NT2/D1 (cell line): Measurements from ENCODE around the gene LPCAT2.

ENCODE experiments used
- SUZ12 ChIP-seq: IDR thresholded peaks from 2 replicates; pipeline ENCODE4 v1.6.1; 2011; ENCODE audit not compliant: insufficient read length, insufficient read depth; ENCODE audit errors: extremely low read depth
- YY1 ChIP-seq: IDR thresholded peaks from 2 replicates; pipeline ENCODE4 v1.6.1; 2011; ENCODE audit not compliant: insufficient read length, insufficient read depth

- TF ChIP-seq SUZ12 (no peak), YY1 (no peak)
Observed at GRCh38 chr16:55476625-55477533, 32.0 kb upstream of the LPCAT2 start.
